Muscle layer of duodenum (tissue), 2 donors: ENCODE results near the gene MATR3.
A peak's percentile ranks its signal among the peaks of the same experiment; 100 is the strongest.
"Not testable (repeated sequence)": the region's sequence is repeated elsewhere in the genome, so short reads cannot be mapped to it uniquely, and the experiment has no call there.

Experiments
- H3K27ac ChIP-seq: one replicate; pipeline ENCODE4 v1.7.0; 2013; ENCODE audit warnings: mild to moderate bottlenecking, low read length
- H3K27me3 ChIP-seq: one replicate; pipeline ENCODE4 v1.7.0; 2013; ENCODE audit warnings: low read depth, mild to moderate bottlenecking, control low read depth, low read length
- H3K36me3 ChIP-seq, 2 donors: one replicate each; pipeline ENCODE4 v1.7.0; 2013; ENCODE audit warnings: low read length in 2 of 2, control low read depth in 1 of 2, mild to moderate bottlenecking in 1 of 2; ENCODE audit not compliant: insufficient read depth in 2 of 2, control insufficient read depth in 1 of 2
- H3K4me1 ChIP-seq, 2 donors: one replicate each; pipeline ENCODE4 v1.7.0; 2013; ENCODE audit warnings: low read length in 2 of 2, mild to moderate bottlenecking in 2 of 2, control low read depth in 1 of 2, moderate library complexity in 1 of 2; ENCODE audit not compliant: insufficient read depth in 2 of 2, control insufficient read depth in 1 of 2
- H3K4me3 ChIP-seq, 2 donors: one replicate each; pipeline ENCODE4 v1.7.0; 2013; ENCODE audit warnings: low read length in 2 of 2, low read depth in 1 of 2, mild to moderate bottlenecking in 1 of 2
- H3K9me3 ChIP-seq, 2 donors: one replicate each; pipeline ENCODE4 v1.7.0; 2013; ENCODE audit warnings: low read length in 2 of 2, control low read depth in 1 of 2, mild to moderate bottlenecking in 1 of 2; ENCODE audit not compliant: control insufficient read depth in 1 of 2
- donor health status: healthy.

Gene MATR3

DNA sequence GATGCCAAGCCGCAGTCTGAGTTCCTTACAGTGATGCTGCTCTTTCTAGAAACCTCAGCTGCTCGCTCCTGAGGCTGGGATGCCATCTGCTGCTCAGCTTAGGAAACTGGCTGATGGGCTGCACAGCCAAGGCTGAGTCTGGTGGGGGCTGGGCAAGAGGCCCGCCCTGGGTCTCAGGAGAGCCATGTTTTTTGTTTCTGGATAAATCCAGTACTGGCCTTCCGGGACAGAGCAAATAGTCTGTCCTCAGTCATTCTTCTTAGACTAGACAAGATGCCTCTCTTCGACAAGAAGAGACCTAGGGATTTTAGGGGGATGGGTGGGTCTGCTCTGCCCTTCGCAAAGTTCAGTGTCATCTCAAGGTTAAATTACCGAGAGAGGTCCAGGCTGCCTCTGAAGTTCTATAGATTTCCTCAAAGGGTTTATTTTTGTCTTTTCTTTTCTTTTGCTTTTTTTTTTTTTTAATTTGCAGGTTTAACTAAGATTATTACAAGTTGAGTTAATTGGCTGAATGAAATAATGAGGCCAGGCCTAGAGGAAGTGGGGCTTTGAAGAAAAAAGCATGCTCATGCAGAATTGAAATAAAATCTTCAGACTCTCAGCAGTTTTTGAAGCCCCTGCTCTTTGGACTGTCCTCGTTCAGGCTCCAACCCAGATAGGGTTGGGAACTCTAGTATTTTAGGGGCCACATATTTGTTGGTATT is 30.6 kb upstream of the MATR3 start:
- no peaks in the 10 kb centered on the region for H3K36me3 ChIP-seq
- no peaks in the 10 kb centered on the region for H3K27me3 ChIP-seq
- H3K9me3 ChIP-seq: no peaks in the 10 kb centered on the region
- H3K4me3 ChIP-seq: no peak overlapping the region
- peaks cover 0 to 12% of the 10 kb centered on the region in 2 donors for H3K4me1 ChIP-seq
- no peak overlapping the region for H3K27ac ChIP-seq

DNA sequence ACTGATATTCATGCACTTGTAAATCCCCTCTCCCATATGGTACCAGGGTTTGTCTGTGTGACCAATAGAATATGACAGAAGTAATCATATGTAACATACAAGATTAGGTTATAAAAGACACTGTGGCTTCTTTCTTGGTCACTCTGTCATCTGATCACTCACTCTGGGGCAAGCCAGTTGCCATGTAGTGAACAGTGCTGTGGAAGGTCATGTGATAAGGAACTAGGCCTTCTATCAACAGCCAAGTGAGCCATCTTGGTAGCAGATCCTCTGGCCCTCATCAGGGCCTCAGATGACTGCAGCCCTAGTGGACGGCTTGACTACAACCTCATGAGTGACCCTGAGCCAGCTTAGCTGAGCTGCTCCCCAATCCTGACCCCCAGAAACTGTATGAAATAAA is 30.0 kb upstream of the MATR3 start:
- Histone ChIP-seq H3K36me3 (no peaks in the 10 kb centered on the region), H3K4me1 (peaks cover 4 to 15% of the 10 kb centered on the region in 2 donors), H3K27ac (no peak overlapping the region), H3K4me3 (no peak overlapping the region), H3K9me3 (no peaks in the 10 kb centered on the region), H3K27me3 (no peaks in the 10 kb centered on the region)

DNA sequence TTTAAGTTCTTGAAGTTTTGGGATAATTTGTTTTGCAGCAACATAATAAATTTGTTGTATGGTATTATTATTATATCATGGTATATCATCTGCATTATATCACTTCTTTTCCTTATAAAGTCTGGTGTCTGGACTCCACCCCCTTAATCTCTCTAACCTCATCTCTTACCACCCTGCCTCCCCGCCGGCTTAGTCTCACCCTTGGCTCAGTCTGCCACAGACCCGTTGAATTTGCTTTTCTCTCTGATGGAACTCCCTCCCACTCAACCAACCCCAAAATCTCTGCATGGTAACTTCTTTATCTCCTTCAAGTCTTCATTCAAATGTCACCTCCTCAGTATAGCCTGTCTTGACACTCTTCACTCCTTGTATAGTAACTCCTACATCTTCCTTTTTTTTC is 29.6 kb upstream of the MATR3 start:
- H3K27me3 ChIP-seq: no peaks in the 10 kb centered on the region
- H3K36me3 ChIP-seq: no peaks in the 10 kb centered on the region
- no peak overlapping the region for H3K4me3 ChIP-seq
- H3K27ac ChIP-seq: no peak overlapping the region
- H3K4me1 ChIP-seq: peaks cover 8 to 15% of the 10 kb centered on the region in 2 donors
- H3K9me3 ChIP-seq: no peaks in the 10 kb centered on the region

DNA sequence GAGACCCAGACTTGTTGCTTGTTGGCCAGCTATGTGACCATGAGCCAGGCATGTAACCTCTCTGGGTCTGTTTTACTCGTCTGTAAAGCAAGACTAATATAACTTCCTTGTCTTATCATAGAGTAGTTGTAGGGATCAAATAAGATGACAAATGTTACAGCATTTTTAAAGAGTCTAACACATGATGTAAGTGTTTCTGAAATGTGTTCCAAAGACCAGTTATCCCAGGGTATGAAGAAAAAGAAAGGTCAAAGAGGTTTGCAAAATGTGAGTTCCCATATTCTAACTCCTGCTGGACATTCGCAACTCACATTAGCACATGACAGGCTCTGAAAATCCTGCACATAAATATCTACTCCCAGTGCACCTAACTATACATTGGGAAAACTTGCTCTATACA is 28.5 kb upstream of the MATR3 start:
- no peaks in the 10 kb centered on the region for H3K27me3 ChIP-seq
- H3K27ac ChIP-seq: no peak overlapping the region
- no peaks in the 10 kb centered on the region for H3K36me3 ChIP-seq
- peaks cover 8 to 15% of the 10 kb centered on the region in 2 donors for H3K4me1 ChIP-seq
- no peak overlapping the region for H3K4me3 ChIP-seq
- no peaks in the 10 kb centered on the region for H3K9me3 ChIP-seq

DNA sequence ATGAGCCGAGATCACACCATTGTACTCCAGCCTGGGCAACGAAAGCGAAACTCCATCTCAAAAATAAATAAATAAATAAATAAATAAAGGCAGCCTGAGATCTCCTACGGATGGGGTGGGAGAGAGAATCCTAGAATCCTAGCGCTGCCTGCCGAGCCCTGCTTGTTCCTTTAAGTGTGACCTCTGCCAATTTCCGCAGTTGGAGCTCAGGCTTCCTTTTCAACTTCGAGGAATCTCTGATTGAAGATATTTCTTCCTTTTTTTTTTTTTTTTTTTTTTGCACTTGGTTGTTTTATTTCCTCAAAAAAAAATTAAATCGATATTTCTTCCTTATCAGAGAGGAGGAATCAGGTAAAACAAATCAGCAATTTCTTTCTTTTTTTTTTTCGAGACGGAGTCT is 27.3 kb upstream of the MATR3 start:
- Histone ChIP-seq H3K4me1 (peaks cover 8 to 15% of the 10 kb centered on the region in 2 donors), H3K9me3 (no peaks in the 10 kb centered on the region), H3K27me3 (no peaks in the 10 kb centered on the region), H3K27ac (no peak overlapping the region), H3K4me3 (no peak overlapping the region), H3K36me3 (no peaks in the 10 kb centered on the region)

DNA sequence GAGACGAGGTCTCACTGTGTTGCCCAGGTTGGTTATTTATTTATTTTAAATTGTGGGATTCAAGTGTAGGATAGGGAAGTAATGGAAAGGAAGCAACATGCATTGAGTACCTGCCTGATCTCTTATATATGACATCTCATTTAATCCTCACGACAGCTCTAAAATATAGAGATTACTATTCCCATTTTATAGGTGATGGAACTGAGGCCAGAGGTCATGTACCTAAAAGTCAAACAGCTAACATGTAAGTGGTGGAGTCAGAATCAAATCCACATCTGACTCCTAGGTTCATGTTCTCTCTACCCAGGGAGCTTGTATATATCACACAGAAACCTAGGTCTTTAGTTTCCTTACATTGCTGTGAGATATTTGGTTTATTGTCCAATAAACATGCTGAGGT is 26.1 kb upstream of the MATR3 start:
- Histone ChIP-seq H3K9me3 (no peaks in the 10 kb centered on the region), H3K36me3 (no peaks in the 10 kb centered on the region)

DNA sequence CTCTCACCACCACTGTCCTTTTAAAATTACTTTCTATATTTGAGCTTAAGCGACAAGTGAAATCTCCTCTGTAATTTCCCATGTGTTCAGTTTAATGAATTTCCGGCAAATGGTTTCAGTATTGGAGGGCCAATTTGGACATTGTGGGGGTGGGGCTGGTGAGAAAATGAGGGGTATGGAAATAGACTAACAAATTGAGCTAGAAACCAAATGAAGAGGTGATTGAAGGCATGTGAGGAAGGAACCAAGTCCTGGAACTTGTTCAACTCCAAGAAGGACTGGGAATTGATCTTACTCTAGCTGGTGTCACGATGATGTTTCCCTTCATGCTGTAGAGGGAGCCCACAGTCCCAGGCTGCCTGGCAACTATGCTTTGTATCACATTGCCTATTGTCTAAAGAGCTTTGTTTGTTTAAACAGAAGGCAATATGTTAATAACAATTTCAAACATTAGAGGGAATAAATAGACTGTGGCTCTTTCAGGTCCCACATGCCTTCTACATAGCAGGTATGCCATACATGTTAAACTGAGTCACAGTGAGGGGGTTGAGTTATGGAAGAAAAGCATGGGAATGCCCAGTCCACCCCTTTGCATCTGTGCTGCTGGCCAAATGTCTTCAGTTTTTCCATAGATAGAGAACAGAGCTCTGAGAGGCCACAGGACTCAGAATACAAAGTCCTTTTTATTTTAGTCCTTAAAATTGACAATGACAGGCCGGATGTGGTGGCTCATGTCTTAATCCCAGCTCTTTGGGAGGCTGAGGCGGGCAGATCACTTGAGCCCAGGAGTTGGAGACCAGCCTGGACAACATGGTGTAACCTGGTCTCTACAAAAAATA is 25.0 kb upstream of the MATR3 start:
- H3K36me3 ChIP-seq: no peaks in the 10 kb centered on the region
- H3K4me3 ChIP-seq: no peak overlapping the region
- peak overlapping the region; percentile 19 for H3K27ac ChIP-seq
- peaks cover 15 to 24% of the 10 kb centered on the region in 2 donors for H3K4me1 ChIP-seq
- no peaks in the 10 kb centered on the region for H3K9me3 ChIP-seq
- H3K27me3 ChIP-seq: no peaks in the 10 kb centered on the region

More for the DNA sequence above, 26.1 kb upstream of the MATR3 start:
- Histone ChIP-seq H3K27ac (no peak overlapping the region), H3K27me3 (no peaks in the 10 kb centered on the region), H3K4me1 (peaks cover 8 to 18% of the 10 kb centered on the region in 2 donors), H3K4me3 (no peak overlapping the region)

DNA sequence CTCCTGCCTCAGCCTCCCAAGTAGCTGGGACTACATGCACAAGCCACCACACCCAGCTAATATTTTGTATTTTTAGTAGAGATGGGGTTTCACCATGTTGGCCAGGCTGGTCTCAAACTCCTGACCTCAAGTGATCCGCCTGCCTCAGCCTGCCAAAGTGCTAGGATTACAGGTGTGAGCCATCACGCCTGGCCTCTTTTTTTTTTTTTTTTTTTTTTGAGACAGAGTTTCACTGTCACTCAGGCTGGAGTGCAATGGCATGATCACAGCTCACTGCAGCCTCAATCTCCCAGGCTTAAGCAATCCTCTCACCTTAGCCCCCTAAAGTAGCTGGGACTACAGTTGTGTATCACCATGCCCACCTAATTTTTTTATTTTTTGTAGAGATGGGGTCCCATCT is 22.8 kb upstream of the MATR3 start:
- not testable (repeated sequence) for H3K27ac ChIP-seq, H3K27me3 ChIP-seq, H3K36me3 ChIP-seq, H3K9me3 ChIP-seq, H3K4me3 ChIP-seq
- peaks cover 15 to 24% of the 10 kb centered on the region in 2 donors for H3K4me1 ChIP-seq

DNA sequence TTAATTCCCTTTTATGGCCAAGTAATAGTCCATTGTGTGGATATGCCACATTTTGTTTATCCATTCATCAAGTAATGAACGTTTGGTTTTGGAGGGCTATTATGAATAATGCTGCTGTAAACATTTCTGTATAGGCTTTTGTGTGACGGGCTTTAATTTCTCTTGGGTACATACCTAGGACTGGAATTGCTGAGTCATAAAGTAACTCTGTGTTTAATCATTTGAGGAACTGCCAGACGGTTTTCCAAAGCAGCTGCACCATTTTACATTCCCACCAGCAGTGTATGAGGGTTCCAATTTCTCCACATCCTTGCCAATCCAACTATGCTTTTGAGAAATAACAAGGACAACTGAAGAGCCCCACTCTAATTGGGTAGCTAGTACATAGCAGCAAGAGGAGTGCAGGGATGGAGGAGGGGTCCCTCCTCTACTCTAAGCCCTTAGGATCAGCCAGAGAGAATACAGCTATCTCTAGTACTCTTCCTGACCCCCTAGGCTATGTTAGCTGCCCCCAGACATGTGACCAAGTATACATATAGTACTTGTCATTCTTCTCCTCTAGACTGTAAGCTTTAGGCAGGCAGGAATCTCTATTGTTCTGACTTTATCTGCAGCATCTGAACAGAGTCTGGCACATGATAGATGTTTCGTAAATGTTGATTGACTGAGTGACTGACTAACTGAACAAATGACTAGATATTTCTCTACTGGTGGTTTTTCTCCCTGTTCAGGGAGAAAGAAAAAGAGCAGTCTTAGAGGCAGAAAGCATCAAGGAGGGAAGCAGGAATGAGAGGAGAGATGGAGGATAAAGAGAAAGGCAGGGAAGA is 22.1 kb upstream of the MATR3 start:
- H3K36me3 ChIP-seq: peaks cover 0 to 4% of the 10 kb centered on the region in 2 donors
- H3K4me1 ChIP-seq: peaks cover 15 to 24% of the 10 kb centered on the region in 2 donors
- no peaks in the 10 kb centered on the region for H3K9me3 ChIP-seq
- H3K4me3 ChIP-seq: no peak overlapping the region
- H3K27me3 ChIP-seq: no peaks in the 10 kb centered on the region
- no peak overlapping the region for H3K27ac ChIP-seq

DNA sequence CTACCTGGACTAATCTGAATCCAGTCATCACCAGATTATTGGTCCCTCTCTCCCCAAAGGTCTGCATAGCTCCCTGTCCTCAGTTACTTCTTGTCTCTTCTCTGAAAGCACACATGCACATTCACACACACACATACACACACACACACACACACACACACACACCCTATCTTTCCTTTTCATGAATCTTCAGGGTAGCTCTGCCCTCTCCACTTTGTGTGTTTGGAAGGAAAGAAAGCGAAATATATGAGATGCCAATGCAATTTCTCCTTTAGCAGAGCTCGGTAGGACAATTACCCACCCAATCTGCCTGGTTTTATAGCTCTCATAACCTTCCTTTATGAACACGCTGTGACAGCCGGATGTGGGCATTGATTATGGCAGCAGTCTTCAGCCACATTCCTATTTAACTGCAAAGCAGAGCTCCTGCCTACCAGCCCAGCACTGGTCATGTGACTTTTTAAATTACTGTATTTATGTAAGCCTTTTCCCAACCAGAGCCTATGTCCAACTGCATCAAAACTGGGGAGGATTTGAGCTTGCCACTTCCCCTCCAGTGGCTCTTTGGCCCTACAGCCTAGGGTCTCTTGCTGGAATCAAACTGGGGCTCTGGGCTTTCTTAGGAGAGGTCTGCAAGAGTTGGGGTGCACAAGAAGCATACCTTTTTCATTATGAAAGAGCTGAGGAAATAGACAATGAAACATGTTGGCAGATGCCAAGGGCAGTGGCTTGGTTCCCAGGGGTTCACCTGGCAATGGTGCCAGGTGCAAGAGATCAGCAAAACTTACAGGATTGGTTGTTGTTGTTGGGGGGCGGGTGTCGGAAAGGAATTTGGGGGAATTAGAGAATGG is 20.8 kb upstream of the MATR3 start:
- peak overlapping the region; percentile 74 to 84 for H3K4me3 ChIP-seq
- H3K4me1 ChIP-seq: peaks cover 15 to 24% of the 10 kb centered on the region in 2 donors
- H3K27ac ChIP-seq: peak overlapping the region; percentile 83
- H3K36me3 ChIP-seq: peaks cover 0 to 4% of the 10 kb centered on the region in 2 donors
- H3K27me3 ChIP-seq: no peaks in the 10 kb centered on the region
- no peaks in the 10 kb centered on the region for H3K9me3 ChIP-seq
